ENCODE data around the gene AMER2. TPM values are rescaled to one million over a fixed set of nuclear protein-coding genes. Genes with fewer than 3 reads are reported as not detected.

Gene AMER2
- total RNA-seq (not detected), total RNA-seq (0 to 1.7 (median 0) reads per million in 172 experiments)
- not detected for polyA plus RNA-seq (2013, experiment 1 of 2)
- polyA plus RNA-seq (2013, experiment 2 of 2), result not detected

GRCh38 chr13:25171517-25172302 lies at the start of gene AMER2:
Gene AMER2 (minus strand): TSS chr13:25172288. CDS start chr13:25171619, 669 bp downstream.
- intact Hi-C loops (cut with DNase I, micrococcal nuclease), result no loop called here
- Histone ChIP-seq H3K4me1 (ENCODE audit: insufficient read depth, low read length) (peaks cover 9% of the 10 kb centered on the region), H3K27ac (ENCODE audit: low read depth in 1 of 2, low read length in 2 of 2) (no peak within 1 kb of the TSS), H3K27me3 (ENCODE audit: control insufficient read depth in 1 of 2, insufficient read depth in 2 of 2, low read length in 2 of 2) (peaks cover 29 to 51% of the 10 kb centered on the region in 2 experiments), H3K4me3 (ENCODE audit: low read length) (no peak within 1 kb of the TSS), H3K36me3 (ENCODE audit: insufficient read depth, low read length) (no peaks in the 10 kb centered on the region), H3K9me3 (ENCODE audit: control insufficient read depth in 1 of 2, insufficient read depth in 1 of 2, low read length in 2 of 2) (peaks cover 0 to 5% of the 10 kb centered on the region in 2 experiments)
- no peak for ATAC-seq (ENCODE audit: poor library complexity)
- no peak for TF ChIP-seq CTCF (IDR thresholded peaks at IDR 0.05)
- POLR2A ChIA-PET, result no interaction called here
- no peak within 1 kb of the TSS for H3K27ac Mint-ChIP-seq
- no peak for DNase-seq
- peak within 1 kb of the TSS; percentile 34 for H3K4me3 Mint-ChIP-seq
- CTCF ChIA-PET, result no interaction called here
- H3K27me3 Mint-ChIP-seq, result peaks cover 82% of the 10 kb centered on the region
- H3K4me1 Mint-ChIP-seq (ENCODE audit: low read depth), result peaks cover 11% of the 10 kb centered on the region
- H3K9me3 Mint-ChIP-seq, result no peaks in the 10 kb centered on the region
- no peaks in the 10 kb centered on the region for H3K36me3 Mint-ChIP-seq (ENCODE audit: low read depth)

- Histone ChIP-seq H3K9me3 (ENCODE audit: control insufficient read depth in 1 of 2, insufficient read depth in 1 of 2, low read length in 2 of 2) (no peaks in the 10 kb centered on the region), H3K27ac (ENCODE audit: low read depth in 1 of 2, low read length in 2 of 2) (no peak overlapping the region), H3K4me3 (ENCODE audit: low read length) (no peak overlapping the region), H3K36me3 (ENCODE audit: insufficient read depth, low read length) (no peaks in the 10 kb centered on the region), H3K27me3 (ENCODE audit: control insufficient read depth in 1 of 2, insufficient read depth in 2 of 2, low read length in 2 of 2) (no peaks in the 10 kb centered on the region), H3K4me1 (ENCODE audit: insufficient read depth, low read length) (no peaks in the 10 kb centered on the region)
- no peak for ATAC-seq (ENCODE audit: poor library complexity)
- Mint-ChIP-seq H3K4me3 (no peak overlapping the region), H3K27me3 (peaks cover 11% of the 10 kb centered on the region), H3K36me3 (ENCODE audit: low read depth) (no peaks in the 10 kb centered on the region), H3K9me3 (no peaks in the 10 kb centered on the region), H3K4me1 (ENCODE audit: low read depth) (no peaks in the 10 kb centered on the region), H3K27ac (no peak overlapping the region)
- CTCF ChIA-PET, result no interaction called here
- intact Hi-C loops (cut with DNase I, micrococcal nuclease), result no loop called here
- DNase-seq, result no peak
- POLR2A ChIA-PET, result no interaction called here
- no peak for TF ChIP-seq CTCF (IDR thresholded peaks at IDR 0.05)
These were observed 45.9 kb upstream of the AMER2 start for GRCh38 chr13:25218019-25218418.

- no peak for ATAC-seq (ENCODE audit: poor library complexity)
- peaks cover 11% of the 10 kb centered on the region for H3K27me3 Mint-ChIP-seq
These were observed 45.2 kb upstream of the AMER2 start for GRCh38 chr13:25217023-25217885.

More at GRCh38 chr13:25217023-25217885, 45.2 kb upstream of the AMER2 start:
- H3K9me3 ChIP-seq (ENCODE audit: control insufficient read depth in 1 of 2, insufficient read depth in 1 of 2, low read length in 2 of 2), result no peaks in the 10 kb centered on the region
- H3K4me3 ChIP-seq (ENCODE audit: low read length), result no peak overlapping the region
- no peak for DNase-seq
- POLR2A ChIA-PET, result no interaction called here
- H3K36me3 ChIP-seq (ENCODE audit: insufficient read depth, low read length), result no peaks in the 10 kb centered on the region
- H3K4me1 ChIP-seq (ENCODE audit: insufficient read depth, low read length), result no peaks in the 10 kb centered on the region
- no peak overlapping the region for H3K4me3 Mint-ChIP-seq
- no peak for TF ChIP-seq CTCF (IDR thresholded peaks at IDR 0.05)
- H3K27me3 ChIP-seq (ENCODE audit: control insufficient read depth in 1 of 2, insufficient read depth in 2 of 2, low read length in 2 of 2), result no peaks in the 10 kb centered on the region
- intact Hi-C loops (cut with DNase I, micrococcal nuclease), result no loop called here
- H3K27ac ChIP-seq (ENCODE audit: low read depth in 1 of 2, low read length in 2 of 2), result no peak overlapping the region
- CTCF ChIA-PET, result no interaction called here
- H3K36me3 Mint-ChIP-seq (ENCODE audit: low read depth), result no peaks in the 10 kb centered on the region
- no peak overlapping the region for H3K27ac Mint-ChIP-seq
- H3K9me3 Mint-ChIP-seq, result no peaks in the 10 kb centered on the region
- H3K4me1 Mint-ChIP-seq (ENCODE audit: low read depth), result no peaks in the 10 kb centered on the region

All from CD4-positive, alpha-beta T cell (primary cell).